Bladder microvascular endothelial cell (primary cell): ENCODE data around the gene WDR19. TPM values are rescaled to one million over a fixed set of nuclear protein-coding genes. Genes with fewer than 3 reads are reported as not detected.

Experiments
- total RNA-seq: library from RNA; depleted of rRNA; stranded (reverse); fragments of >200 nt; gene quantifications from 2 replicates; pipeline ENCODE4 v1.2.3, GENCODE V29; 2014

WDR19 gene
- 12.3 and 24.7 TPM in 2 replicates for total RNA-seq

DNA sequence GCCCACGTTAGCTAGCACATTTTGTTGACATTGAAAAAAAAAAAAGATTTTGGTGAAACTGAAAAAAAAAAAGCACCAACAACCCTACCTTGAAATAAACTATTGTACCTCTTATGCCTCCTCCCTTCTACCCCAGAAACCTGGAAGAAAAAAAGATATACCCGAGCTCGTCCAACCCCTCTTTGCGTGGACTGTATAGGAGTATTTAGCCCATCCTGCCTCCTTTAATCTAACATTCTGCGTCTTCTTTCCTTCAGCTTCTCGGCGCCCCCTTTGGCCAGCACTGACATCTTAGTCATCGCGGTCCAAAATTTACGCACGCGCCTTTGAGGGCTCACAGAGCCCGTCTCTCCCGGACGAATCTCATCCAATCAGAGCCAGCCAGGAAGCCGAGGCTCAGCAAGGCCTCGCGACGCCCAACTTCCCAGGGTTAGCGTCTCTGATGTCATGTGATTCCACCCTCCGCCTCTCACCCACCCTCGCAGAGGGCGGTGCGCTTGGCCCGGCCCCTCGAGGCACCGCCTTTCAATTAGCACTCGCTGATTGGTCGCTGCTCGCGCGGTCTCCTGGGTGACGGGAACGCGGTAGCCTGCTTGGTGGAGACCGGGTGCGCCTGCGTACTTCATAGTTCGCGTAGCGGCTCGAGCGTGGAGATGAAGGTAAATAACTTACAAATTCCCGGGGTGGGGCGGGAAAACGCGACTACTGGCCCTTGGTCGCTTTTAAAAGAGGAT is at the start of gene WDR19:
TSS of gene WDR19 (plus strand) at position 625 of the 734 bp plus-strand sequence. CDS start at position 654, 29 bp downstream.

Other genes starting within 250 kb of the WDR19 start
- gene TMEM156, start 150.1 kb upstream of the WDR19 start, total RNA-seq: 0.97 TPM in 1 of 2 replicates, not detected in the other
- 103 and 119 TPM in 2 replicates for gene KLHL5, start 120.3 kb upstream of the WDR19 start, total RNA-seq
- gene RFC1, start 183.8 kb downstream of the WDR19 start, total RNA-seq: 36.4 and 73.0 TPM in 2 replicates
- 0.06 TPM in 1 of 2 replicates, not detected in the other for gene KLB, start 224.4 kb downstream of the WDR19 start, total RNA-seq